ENCODE data around the gene HOMER2.
"Not testable (repeated sequence)": the region's sequence is repeated elsewhere in the genome, so short reads cannot be mapped to it uniquely, and the experiment has no call there.

The HOMER2 gene

DNA sequence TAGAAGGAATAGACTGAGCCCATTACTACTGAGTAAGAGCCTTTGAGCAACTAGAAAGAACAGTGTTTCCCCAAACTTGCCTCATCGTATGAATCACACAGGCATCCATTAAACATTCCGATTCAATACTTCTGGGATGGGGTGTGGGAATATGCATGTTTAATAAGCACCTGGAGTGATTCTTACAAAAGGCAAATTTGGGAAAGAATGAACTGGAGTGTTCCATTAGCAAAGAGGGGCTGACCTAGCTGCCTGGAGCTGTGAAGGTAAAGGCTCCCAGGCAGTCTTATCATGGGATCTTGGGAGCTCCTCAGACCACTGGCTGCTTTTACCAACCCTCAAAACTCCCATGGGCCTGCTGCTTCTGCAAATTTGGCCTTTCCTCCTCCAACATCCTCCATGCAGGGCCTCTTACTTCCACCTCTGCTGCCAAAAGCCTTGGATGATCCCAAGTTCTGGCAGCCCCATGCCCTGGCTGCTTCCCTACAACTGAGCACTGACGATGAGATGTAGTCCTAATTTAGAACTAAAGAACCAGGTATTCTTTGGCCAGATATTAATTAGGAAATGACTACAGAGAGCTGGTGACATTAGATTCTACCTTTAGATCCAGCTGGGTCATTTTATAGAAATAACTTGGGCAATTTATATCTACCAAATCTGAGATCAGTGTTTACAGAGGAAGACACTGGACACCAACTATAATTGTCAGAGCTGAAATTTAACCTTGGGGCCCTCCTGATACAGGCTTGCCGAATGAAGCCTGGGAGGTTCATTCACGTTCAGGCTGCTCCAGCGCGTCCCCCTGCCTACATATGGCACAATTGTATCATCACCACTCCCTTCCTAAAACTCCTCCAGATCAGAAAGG, 11.2 kb upstream of the HOMER2 start:
- no peak for DNase-seq

GRCh38 chr15:82960766-82961165, 8.2 kb upstream of the HOMER2 start:
- no peak for DNase-seq

DNA sequence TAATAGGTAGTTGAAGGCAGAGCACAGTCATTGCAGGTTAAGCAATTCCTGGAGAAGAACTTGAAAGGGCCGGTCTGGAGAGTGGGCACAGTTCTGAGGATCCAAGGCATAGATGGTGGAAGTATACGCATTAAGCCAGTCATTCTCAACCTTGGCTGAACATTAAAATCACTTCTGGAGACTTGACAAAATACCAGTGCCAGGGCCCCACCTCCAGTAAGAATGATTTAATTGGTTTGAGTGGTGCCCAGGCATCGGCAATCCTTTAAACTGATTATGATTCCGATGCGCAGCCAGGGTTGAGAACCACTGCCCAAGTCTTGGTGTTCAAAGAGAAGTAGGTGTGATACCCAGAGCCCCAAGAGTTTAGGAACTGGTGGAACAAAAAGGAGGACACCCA, 6.9 kb upstream of the HOMER2 start:
- DNase-seq, result no peak

GRCh38 chr15:82958638-82959037, 6.1 kb upstream of the HOMER2 start:
- DNase-seq, result no peak

DNA sequence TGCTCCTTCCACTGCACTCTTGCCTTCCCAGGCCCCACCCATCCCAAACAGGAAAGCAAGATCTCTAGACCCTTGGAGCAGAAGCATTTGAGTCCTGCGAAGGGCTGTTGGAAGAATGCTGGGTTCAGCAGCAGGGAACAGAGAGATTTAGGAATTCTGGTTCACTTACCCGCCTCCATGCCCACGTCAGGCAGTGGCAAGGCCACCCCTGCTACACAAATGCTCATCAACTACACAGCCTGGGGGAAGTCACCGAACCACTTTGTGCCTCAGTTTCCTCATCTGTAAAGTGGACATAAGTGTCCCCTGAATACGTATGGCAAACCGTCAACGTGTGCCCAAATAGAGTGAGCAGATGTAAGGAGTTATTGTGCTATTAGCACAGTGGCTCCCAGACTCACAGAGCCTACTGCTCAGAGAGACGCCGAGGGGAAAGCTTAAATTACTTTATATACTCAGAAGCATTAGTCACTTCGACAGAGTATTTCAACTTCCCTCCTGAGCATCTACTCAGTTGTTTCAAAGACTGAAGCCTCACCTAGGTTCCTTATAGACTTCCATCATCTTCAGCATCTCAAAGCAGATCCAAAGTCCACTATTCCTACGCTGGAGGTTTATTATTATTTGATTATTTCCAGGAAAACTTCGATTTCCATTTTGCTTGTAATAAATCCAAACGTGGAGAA, 905 bp downstream of the HOMER2 start:
- no peak for DNase-seq

GRCh38 chr15:82950746-82951370, 1.7 kb downstream of the HOMER2 start:
- DNase-seq, result no peak

DNA sequence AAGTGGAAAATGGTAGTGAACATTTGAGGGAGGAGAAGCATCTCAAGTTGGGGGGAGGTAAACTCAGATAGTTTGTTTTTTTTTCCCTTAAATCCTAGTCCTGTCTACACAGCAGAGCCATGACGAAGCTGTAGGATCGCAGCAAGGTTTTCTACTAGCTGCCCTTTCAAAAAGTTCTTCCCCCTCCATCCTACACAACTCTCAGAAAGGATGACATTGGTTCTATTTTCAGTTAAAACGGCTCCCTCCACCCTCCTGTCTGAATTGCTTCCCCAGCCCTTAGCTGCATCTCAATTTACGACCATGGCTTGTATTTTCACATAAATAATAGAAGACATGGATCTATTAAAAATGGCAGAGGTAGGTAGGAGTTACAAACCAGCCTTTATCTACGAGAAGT, 2.2 kb downstream of the HOMER2 start:
- DNase-seq, result no peak

- DNase-seq, result no peak
These were observed 6.3 kb downstream of the HOMER2 start for GRCh38 chr15:82946155-82946701.

- no peak for DNase-seq
These were observed 7.2 kb downstream of the HOMER2 start for GRCh38 chr15:82945326-82945725.

DNA sequence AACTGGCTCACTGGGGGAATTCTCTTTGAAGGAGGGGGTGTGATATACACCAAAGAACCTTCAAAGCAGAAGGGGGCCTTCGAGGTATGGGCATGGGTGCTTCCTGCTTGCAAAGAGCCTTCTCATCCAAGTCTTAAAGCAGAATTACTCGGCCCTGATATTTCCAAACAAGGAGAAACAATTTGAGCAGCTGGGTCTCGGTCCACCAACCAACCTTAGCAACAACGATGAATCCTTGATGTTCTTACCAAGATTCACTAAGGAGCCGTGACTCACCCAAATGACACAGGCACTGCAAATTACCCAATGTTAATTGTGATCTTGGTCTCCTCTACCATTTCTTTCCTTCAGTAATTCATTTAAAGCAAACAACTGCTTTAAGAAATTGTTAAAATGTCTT, 7.7 kb downstream of the HOMER2 start:
- DNase-seq, result no peak

GRCh38 chr15:82944056-82944455, 8.5 kb downstream of the HOMER2 start:
- no peak for DNase-seq

DNA sequence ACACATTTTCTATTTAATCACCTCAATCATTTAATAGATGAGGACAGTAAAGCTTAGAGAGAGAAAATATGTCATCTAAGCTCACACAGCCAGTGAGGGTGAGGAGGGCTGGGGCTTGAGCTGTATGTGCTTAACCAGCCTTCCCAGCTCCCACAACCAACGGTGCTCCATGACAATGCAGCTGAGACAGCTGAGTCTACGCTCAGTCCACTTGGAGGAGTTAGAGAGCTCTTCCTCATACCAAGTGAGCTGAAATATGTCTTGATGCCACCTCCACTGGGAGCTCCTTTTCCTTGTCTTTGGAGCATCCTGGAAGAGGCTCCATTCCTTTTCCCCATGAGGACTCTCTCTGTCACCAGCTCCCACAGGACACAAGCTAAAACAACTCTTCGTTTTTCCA, 9.3 kb downstream of the HOMER2 start:
- DNase-seq, result no peak

DNA sequence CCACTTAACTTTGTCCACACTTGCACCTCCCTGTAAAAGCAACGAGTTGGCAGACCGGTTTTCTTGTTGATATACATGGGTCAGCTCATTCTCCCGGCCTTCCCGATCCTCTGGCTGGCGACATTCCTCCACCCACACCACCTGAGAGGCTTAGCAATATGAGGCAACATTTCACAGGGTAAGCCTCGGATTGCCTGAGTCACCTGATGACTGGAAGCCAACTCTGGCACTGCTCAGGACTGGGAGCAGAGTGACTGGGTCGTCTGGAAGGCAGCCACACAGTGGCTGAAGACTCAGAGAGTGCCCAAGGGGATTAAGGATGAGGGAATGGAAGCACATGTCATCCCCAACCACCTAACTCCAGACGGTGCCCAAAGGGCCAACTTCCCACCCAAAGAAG, 9.8 kb downstream of the HOMER2 start:
- no peak for DNase-seq

- DNase-seq, result not testable (repeated sequence)
These were observed 12.8 kb downstream of the HOMER2 start for GRCh38 chr15:82939678-82940077.

DNA sequence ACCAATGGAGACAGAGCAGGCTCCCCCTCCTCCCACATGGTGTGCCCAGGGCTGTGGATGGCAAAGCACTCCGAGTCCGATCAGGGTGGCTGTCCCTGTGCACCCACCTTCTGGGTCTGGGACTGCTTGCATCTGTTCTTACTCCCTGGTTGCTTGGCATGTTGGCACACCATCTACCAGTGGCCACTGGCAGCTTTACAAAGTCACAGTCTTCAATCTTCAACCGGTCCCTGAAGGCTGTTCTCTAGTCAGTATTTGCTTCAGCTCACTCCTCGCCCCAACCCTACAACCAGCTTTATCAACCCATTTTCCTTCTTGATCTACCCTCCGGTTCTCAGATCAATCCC, 14.8 kb downstream of the HOMER2 start:
- no peak for DNase-seq

GRCh38 chr15:82936966-82937711, 15.4 kb downstream of the HOMER2 start:
- no peak for DNase-seq

DNA sequence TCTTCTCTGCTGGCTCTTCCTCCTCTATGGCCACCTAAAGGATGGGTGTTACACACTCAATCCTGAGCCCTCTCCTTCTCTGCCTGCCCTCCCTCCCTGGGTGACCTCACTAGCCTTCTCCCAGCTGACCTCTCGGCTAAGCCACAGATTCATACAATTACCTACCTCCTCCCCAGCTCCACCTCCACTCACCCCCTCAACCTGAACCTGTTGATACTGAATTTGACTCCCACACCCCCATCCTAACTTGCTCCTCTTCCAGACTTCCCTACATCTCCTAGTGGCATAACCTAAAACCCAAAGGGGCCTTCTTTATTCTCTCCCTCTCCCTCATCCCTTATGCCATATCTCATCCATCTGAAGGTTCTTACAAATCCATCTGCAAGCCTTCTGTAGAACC, 17.1 kb downstream of the HOMER2 start:
- DNase-seq, result no peak

GRCh38 chr15:82934100-82934880, 18.2 kb downstream of the HOMER2 start:
- DNase-seq, result no peak

DNA sequence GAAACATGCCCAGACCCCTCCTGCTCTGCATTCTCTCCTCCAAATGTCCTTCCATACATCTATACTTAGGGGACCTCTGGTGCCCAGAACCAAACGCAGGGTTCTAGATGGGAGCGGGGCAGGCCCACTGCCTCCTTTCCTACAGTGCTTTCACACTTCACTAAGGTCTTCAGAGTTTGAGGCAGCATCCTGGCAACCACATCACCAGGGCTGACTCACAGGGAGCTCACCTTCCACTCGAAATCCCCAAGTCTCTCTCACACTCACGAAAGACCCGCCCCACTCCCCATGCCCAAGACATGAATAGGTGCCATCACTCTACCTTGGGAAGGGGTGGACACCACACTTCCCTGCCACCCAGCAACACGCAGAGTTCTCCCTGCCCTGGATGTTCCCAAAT, 18.9 kb downstream of the HOMER2 start:
- no peak for DNase-seq

DNA sequence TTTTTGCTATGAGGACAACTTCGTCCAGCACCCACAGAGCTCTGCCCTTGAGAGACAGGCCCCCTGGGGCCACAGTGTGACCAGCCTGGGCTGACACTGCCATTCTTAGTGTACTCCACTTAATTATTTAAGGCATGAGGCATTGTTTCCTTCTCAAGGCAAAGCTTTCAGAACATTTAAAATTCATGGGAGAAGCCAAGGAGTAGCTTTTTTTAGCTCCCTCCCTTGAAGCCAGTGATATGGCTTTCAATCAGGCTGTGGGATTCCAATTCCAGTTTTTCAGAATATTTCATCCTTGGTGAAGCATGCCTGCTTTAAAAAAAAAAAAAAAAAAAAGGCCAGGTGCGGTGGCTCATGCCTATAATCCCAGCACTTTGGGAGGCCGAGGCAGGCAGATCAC, 21.3 kb downstream of the HOMER2 start:
- DNase-seq, result no peak

- no peak for DNase-seq
These were observed 22.1 kb downstream of the HOMER2 start for GRCh38 chr15:82930461-82930860.

DNA sequence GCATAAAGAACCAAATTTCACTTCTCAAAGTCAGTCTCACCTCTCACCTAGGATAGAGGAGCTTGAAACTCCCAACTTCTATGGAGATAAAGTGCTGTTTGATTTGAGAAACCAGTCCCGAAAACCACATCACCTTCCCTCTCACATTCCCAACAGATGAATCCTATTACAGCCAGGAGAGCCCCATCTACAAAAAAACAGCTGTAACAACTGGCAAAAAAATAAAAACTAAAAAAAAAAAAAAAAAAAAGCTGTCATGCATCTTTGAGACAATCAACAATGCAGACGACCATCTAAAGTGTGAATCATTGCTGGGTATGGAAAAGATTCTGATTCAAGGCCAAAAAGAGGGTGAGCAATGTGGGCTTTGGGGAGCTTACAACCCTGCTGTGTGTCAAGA, 23.8 kb downstream of the HOMER2 start:
- DNase-seq, result no peak
